ENCODE measurements around the gene MEDAG.
"Not testable (repeated sequence)": the region's sequence is repeated elsewhere in the genome, so short reads cannot be mapped to it uniquely, and the experiment has no call there.

MEDAG gene

DNA sequence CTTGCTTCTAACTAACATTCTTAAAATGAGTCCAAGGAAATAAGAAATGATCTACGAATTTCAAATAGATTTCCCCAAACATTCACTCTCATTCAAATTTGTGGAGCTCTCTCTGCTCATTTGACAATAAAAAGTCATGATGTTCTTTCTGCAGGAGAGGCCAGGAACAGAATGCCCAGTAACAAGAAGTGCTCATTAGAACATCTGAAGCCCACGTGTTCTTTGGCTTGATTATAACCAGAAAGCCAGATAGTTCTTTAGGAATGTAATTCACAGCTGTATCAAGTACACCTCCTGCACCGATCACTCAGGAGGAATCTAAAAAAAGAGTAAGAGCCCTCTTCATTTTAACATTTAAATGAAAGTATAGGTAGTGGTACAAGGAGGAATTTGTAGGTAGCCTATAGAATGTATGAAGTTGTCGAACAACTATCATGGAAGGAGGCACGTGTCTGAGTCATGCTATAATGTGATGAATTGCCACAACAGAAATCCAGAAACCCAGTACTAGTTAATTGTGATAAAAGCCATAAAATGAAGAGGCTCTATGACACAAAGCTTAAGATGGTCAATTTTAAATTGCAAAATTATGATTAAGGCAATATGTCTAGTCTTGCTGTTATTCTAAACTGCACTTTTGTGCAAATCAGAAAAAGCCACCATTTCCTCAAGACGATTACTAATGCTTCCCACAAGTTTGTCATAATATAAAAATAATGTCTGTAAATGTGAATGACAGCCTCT, 12.8 kb downstream of the MEDAG start:
- H3K4me3 ChIP-seq (ENCODE audit: low read length), result no peak overlapping the region
- peak; percentile 60 for DNase-seq (ENCODE audit: low read depth)
- TF ChIP-seq, protein P1, sequence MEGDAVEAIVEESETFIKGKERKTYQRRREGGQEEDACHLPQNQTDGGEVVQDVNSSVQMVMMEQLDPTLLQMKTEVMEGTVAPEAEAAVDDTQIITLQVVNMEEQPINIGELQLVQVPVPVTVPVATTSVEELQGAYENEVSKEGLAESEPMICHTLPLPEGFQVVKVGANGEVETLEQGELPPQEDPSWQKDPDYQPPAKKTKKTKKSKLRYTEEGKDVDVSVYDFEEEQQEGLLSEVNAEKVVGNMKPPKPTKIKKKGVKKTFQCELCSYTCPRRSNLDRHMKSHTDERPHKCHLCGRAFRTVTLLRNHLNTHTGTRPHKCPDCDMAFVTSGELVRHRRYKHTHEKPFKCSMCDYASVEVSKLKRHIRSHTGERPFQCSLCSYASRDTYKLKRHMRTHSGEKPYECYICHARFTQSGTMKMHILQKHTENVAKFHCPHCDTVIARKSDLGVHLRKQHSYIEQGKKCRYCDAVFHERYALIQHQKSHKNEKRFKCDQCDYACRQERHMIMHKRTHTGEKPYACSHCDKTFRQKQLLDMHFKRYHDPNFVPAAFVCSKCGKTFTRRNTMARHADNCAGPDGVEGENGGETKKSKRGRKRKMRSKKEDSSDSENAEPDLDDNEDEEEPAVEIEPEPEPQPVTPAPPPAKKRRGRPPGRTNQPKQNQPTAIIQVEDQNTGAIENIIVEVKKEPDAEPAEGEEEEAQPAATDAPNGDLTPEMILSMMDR (conservative IDR thresholded peaks at IDR 0.05; ENCODE audit: low read length), result no peak

DNA sequence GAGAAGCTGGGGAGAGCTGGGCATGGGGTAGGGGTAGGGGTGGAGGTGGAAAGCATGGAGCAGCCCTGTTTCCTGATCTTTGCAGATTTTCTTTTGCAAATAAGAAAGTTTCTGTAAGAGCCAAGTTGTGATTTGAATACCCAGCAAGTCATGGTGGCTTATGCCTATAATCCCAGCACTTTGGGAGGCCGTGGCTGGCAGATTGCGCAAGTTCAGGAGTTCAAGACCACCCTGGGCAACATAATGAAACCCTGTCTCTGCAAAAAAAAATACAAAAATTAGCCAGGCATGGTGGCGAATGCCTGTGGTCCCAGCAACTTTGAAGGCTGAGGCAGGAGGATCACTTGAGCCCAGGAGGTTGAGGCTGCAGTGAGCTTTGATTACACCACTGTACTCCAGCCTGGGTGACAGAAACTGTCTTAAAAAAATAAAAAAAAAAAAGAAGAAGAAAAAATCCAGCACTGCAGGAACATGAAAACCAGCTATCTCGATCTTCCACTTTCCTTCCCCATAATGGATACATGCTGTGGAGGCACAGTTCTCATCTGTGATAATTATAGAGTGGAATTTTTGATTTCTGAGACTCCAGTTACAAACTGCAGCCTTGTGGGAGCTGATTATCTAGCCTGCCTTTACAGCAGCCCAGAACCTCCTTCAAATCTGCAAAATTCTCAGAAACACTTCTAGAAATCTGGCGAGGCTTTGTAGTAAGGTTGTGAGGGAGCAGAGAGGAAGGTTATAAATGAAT, 14.3 kb downstream of the MEDAG start:
- DNase-seq (ENCODE audit: low read depth), result no peak
- TF ChIP-seq, protein P1 (conservative IDR thresholded peaks at IDR 0.05; ENCODE audit: low read length), result no peak
- no peak overlapping the region for H3K4me3 ChIP-seq (ENCODE audit: low read length)

DNA sequence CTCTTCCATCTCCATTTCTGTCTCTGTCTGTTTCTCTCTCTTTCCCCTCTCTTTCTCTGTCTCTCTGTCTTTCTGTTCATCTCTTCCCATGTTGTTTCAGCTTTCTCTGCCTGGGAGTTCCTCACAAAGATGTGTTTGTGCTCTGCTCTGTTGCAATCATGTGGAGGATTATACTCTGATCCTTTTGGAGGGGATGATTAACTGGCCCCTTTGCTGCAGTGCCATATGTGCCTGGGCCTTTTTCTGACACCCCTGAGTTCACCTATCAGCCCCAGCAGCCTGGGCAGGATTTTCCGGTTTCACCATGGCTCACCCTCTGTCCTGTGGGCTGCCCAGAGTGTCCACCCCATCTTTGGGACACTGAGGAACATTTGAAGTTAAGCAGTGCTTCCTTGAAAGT, 17.3 kb downstream of the MEDAG start:
- TF ChIP-seq, protein P1 (conservative IDR thresholded peaks at IDR 0.05; ENCODE audit: low read length), result no peak
- H3K4me3 ChIP-seq (ENCODE audit: low read length), result no peak overlapping the region
- no peak for DNase-seq (ENCODE audit: low read depth)

DNA sequence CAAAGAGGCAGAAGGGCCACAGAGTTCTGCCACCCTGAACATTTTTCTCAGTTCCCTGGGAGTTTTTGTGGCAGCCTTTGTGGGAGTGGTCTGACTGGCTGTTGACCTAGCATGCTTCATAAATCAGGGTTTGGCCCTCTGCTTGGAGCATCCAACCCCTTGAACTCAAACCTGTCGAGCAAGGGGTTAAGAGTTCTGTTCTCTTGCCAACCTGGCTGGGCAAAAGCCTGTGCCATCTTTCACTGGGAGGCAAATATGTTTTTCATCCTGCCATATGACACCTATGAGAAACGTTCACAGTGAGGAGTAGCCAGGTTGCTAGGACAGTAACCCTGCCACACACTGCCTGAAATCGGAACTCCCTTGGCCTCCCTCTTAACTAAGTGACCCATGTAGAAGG, 18.6 kb downstream of the MEDAG start:
- TF ChIP-seq, protein P1 (conservative IDR thresholded peaks at IDR 0.05; ENCODE audit: low read length), result no peak
- no peak for DNase-seq (ENCODE audit: low read depth)
- H3K4me3 ChIP-seq (ENCODE audit: low read length), result no peak overlapping the region

DNA sequence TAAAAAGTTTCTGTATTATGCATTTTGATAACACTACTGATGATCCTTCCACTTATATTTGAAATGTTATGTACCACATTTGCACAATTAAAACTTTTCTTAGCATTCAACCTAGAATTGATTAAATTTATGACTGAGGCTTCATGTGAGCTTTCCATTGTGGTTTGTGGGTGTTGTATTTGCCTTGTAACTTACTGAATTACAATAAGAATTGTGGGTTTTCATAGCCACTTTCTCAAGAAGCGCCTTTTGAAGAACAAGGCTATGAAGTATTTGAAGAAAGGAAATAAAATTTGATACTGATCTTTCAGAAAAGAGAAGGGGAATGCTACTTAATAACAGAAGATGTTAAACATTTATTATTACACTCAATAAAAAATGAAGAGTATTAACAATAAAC, 19.4 kb downstream of the MEDAG start:
- TF ChIP-seq, protein P1 (conservative IDR thresholded peaks at IDR 0.05; ENCODE audit: low read length), result no peak
- H3K4me3 ChIP-seq (ENCODE audit: low read length), result no peak overlapping the region
- no peak for DNase-seq (ENCODE audit: low read depth)

DNA sequence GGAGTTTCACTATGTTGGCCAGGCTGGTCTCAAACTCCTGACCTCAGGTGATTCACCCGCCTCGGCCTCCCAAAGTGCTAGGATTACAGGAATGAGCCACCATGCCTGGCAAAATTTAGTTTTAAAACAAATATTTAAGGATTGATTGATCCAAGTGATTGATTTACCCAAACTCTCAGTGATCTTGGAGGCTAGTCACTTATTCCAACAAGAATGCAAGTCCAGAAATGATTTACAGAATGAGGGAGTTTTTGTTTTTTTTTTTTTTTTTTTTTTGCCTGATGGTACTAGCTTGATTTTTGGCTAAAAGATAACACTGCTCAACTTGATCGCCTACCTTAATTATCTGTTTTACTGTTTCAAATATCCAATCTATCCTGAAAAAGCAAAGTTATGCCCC, 20.7 kb downstream of the MEDAG start:
- DNase-seq (ENCODE audit: low read depth), result no peak
- TF ChIP-seq, protein P1 (conservative IDR thresholded peaks at IDR 0.05; ENCODE audit: low read length), result no peak
- no peak overlapping the region for H3K4me3 ChIP-seq (ENCODE audit: low read length)

DNA sequence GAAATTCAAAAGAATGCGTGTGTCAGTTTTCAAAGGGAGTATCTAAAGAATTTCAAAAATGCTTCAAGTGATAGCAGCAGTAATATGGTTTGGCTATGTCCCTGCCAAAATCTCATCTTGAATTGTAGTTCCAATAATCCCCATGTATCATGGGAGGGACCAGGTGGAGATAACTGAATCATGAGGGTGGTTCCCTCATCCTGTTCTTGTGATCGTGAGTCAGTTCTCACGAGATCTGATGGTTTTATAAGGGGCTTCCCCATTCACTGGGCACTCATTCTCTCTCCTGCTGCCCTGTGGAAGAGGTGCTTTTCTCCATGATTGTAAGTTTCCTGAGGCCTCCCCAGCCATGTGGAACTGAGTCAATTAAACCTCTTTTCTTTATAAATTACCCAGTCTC, 21.1 kb downstream of the MEDAG start:
- not testable (repeated sequence) for DNase-seq (ENCODE audit: low read depth)

More for the DNA sequence above, 21.1 kb downstream of the MEDAG start:
- H3K4me3 ChIP-seq (ENCODE audit: low read length), result not testable (repeated sequence)
